ENCODE measurements around the gene NHSL2. TPM values are rescaled to one million over a fixed set of nuclear protein-coding genes. Genes with fewer than 3 reads are reported as not detected.

Gene NHSL2
- total and polyA plus RNA-seq, 10 donors, result 0.24 to 20.8 (median 10.1) TPM

- Histone ChIP-seq H3K27ac (no peak overlapping the region), H3K36me3 (peaks cover 0 to 13% (median 0%) of the 10 kb centered on the region in 6 donors), H3K27me3 (replicated peaks in 1 of 7) (peaks cover 0 to 53% (median 8%) of the 10 kb centered on the region in 7 donors), H3K9me3 (no peaks in the 10 kb centered on the region), H3K4me3 (no peak overlapping the region), H3K4me1 (peaks cover 0 to 56% (median 33%) of the 10 kb centered on the region in 6 donors)
- 57 to 79% (median 60%) methylated on average over 4 to 6 of the region's 6 CpGs for WGBS, 5 donors
- TF ChIP-seq POLR2A (IDR thresholded peaks at IDR 0.05), result no peak
- TF ChIP-seq CTCF (IDR thresholded peaks at IDR 0.05 in 8 of 11, conservative IDR thresholded peaks at IDR 0.05 in 3 of 11), result peak in 6 of 11 experiments; percentile 14 to 44 (median 34)
- TF ChIP-seq POLR2AphosphoS5 (IDR thresholded peaks at IDR 0.05), result no peak
- DNase-seq, result no peak
- intact Hi-C loops (cut with DNase I; ENCODE audit: low total_unique reads), result loop anchor here (5.0 kb wide), 1 partner anchor 112 kb away; no protein-coding TSS in a partner anchor
Observed at GRCh38 chrX:72128881-72129280, 218.2 kb downstream of the NHSL2 start.

GRCh38 chrX:72129661-72130060 is 219.0 kb downstream of the NHSL2 start:
- H3K27ac ChIP-seq, result no peak overlapping the region
- no peak for DNase-seq
- intact Hi-C loops (cut with DNase I; ENCODE audit: low total_unique reads), result loop anchor here (5.0 kb wide), 1 partner anchor 112 kb away; no protein-coding TSS in a partner anchor
- H3K4me1 ChIP-seq, result peaks cover 0 to 48% (median 26%) of the 10 kb centered on the region in 6 donors
- WGBS, 5 donors, result 85 to 98% (median 97%) methylated on average over 16 of the region's 16 CpGs
- no peaks in the 10 kb centered on the region for H3K9me3 ChIP-seq
- no peak for TF ChIP-seq POLR2AphosphoS5 (IDR thresholded peaks at IDR 0.05)
- TF ChIP-seq CTCF (IDR thresholded peaks at IDR 0.05 in 8 of 11, conservative IDR thresholded peaks at IDR 0.05 in 3 of 11), result no peak
- no peak for TF ChIP-seq POLR2A (IDR thresholded peaks at IDR 0.05)
- H3K4me3 ChIP-seq, result no peak overlapping the region
- peaks cover 0 to 49% (median 8%) of the 10 kb centered on the region in 7 donors for H3K27me3 ChIP-seq (replicated peaks in 1 of 7)
- peaks cover 0 to 21% (median 0%) of the 10 kb centered on the region in 6 donors for H3K36me3 ChIP-seq

- Histone ChIP-seq H3K4me3 (no peak overlapping the region), H3K36me3 (peaks cover 0 to 27% (median 0%) of the 10 kb centered on the region in 6 donors), H3K27me3 (replicated peaks in 1 of 7) (peaks cover 0 to 52% (median 8%) of the 10 kb centered on the region in 7 donors), H3K27ac (no peak overlapping the region), H3K4me1 (peaks cover 0 to 42% (median 22%) of the 10 kb centered on the region in 6 donors), H3K9me3 (no peaks in the 10 kb centered on the region)
- no peak for DNase-seq
- intact Hi-C loops (cut with DNase I; ENCODE audit: low total_unique reads), result no loop called here
- TF ChIP-seq POLR2A (IDR thresholded peaks at IDR 0.05), result no peak
- TF ChIP-seq CTCF (IDR thresholded peaks at IDR 0.05 in 8 of 11, conservative IDR thresholded peaks at IDR 0.05 in 3 of 11), result no peak
- no peak for TF ChIP-seq POLR2AphosphoS5 (IDR thresholded peaks at IDR 0.05)
- WGBS, 5 donors, result 85 to 95% (median 91%) methylated on average over 11 to 12 of the region's 12 CpGs
Observed at GRCh38 chrX:72130156-72130761, 219.6 kb downstream of the NHSL2 start.

- Histone ChIP-seq H3K27ac (peak overlapping the region in 5 of 8 donors; percentile 17 to 75 (median 63)), H3K36me3 (peaks cover 0 to 28% (median 0%) of the 10 kb centered on the region in 6 donors), H3K4me3 (peak overlapping the region in 6 of 8 donors; percentile 25 to 72 (median 40)), H3K9me3 (no peaks in the 10 kb centered on the region), H3K27me3 (replicated peaks in 1 of 7) (peaks cover 0 to 54% (median 8%) of the 10 kb centered on the region in 7 donors), H3K4me1 (peaks cover 0 to 36% (median 18%) of the 10 kb centered on the region in 6 donors)
- intact Hi-C loops (cut with DNase I; ENCODE audit: low total_unique reads), result no loop called here
- 34 to 63% (median 51%) methylated on average over 10 to 30 of the region's 30 CpGs for WGBS, 5 donors
- DNase-seq, result no peak
- TF ChIP-seq POLR2A (IDR thresholded peaks at IDR 0.05) (no peak), CTCF (IDR thresholded peaks at IDR 0.05 in 8 of 11, conservative IDR thresholded peaks at IDR 0.05 in 3 of 11) (no peak), POLR2AphosphoS5 (IDR thresholded peaks at IDR 0.05) (no peak)
Observed at GRCh38 chrX:72130762-72131250, 220.2 kb downstream of the NHSL2 start.

Measured in spleen (tissue), 11 donors.